Measurements from ENCODE around the gene FAM161B. TPM values are rescaled to one million over a fixed set of nuclear protein-coding genes. Genes with fewer than 3 reads are reported as not detected.

Gene FAM161B
- polyA plus RNA-seq, 3 donors = 1.3 to 2.7 (median 2.0) TPM

- H3K27ac ChIP-seq (ENCODE audit: low read depth, low read length) = no peak overlapping the region
- 17 to 36% (median 29%) methylated on average over 7 of the region's 7 CpGs for WGBS, 3 donors
Observed at GRCh38 chr14:73887694-73888459, 62.0 kb downstream of the FAM161B start.

DNA sequence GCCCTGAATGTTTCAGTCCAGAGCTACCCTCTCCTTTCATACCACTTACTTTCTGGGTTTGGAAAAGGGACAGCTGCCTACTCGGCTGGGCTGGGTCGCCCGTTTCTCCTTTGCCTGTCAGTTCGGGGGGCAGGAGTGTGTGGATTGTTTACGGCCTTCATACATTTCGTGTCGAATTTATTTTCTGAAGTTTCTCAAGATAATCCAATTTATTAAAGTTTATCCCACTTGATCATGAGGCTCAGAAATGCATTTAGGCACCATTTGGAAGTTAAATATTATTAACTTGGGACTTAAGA lies 62.6 kb downstream of the FAM161B start:
- 0 to 1% (median 1%) methylated on average over 7 of the region's 7 CpGs for WGBS, 3 donors
- peak overlapping the region; percentile 97 for H3K27ac ChIP-seq (ENCODE audit: low read depth, low read length)

DNA sequence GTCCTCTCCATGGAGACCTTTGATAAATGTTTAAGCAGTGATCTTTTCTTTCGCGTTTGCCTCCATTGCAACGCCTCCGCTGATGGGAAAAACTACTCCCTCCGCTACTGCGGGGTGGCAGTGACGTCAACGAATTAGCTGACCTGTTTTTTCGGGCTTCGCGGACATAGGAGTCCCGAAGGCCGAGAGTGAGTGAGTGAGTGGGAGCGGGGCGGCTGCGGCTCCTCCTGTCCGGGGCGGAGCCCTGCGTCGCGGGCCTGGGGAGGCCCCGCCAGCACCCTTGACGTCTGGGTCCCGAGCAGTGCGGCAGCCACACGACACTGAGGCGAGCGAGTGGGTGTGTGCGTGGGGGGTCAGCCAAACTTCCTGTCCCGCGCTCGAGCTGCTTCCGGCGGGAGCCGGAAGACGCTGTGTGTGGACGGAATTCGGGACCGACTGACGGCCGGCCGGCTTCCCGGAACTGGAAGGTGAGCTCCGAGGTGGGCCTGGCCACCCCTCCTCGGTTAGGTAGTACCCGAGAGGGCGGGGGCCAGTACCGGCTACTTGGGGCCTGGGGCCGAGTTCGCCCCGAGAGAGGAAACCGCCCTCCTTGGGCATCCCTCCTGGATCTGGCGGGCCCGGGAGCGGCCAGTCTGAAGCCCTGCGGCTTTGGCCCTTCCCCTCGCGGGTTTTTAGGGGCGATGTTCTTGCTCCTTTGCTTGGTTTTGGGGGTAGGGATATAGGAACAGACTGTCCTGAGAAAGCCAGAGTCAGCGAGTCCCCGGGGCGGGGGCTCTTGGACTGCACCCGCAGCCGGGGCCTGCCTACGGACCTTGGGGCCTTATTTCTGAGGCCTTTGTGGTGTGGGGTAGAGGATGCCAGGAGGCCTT lies 63.2 kb downstream of the FAM161B start, which contains the start of gene ZNF410:
Gene ZNF410, plus strand, starts transcription at position 411 of the 869 bp plus-strand sequence. CDS start 5,317 bp downstream, outside the sequence.
- peak within 1 kb of the TSS; percentile 97 for H3K27ac ChIP-seq (ENCODE audit: low read depth, low read length)
- 0 to 1% (median 1%) methylated on average over 65 of the region's 65 CpGs for WGBS, 3 donors

- H3K27ac ChIP-seq (ENCODE audit: low read depth, low read length) = no peak overlapping the region
- WGBS, 3 donors = 81 to 91% (median 88%) methylated on average over 8 of the region's 8 CpGs
Observed at GRCh38 chr14:73884438-73885190, 65.3 kb downstream of the FAM161B start.

Other genes starting within 250 kb of the FAM161B start
- gene PNMA1, start 235.7 kb downstream of the FAM161B start, polyA plus RNA-seq = 10 to 100 TPM in 2 of 3 donors, 1 to 10 TPM in 1; 7.6 to 41.4 (median 21.6) TPM
- 1 to 10 TPM; 3.2 to 7.5 (median 5.2) TPM for gene PTGR2, start 98.3 kb downstream of the FAM161B start, polyA plus RNA-seq
- gene ZNF410, start 63.2 kb downstream of the FAM161B start, polyA plus RNA-seq = 10 to 100 TPM; 12.6 to 38.1 (median 28.5) TPM
- 10 to 100 TPM in 1 of 3 donors, 1 to 10 TPM in 2; 8.4 to 28.8 (median 8.7) TPM for gene COQ6, start 208 bp upstream of the FAM161B start, polyA plus RNA-seq
- 1 to 10 TPM; 4.6 to 8.0 (median 6.5) TPM for gene ENTPD5, start 69.2 kb upstream of the FAM161B start, polyA plus RNA-seq
- gene BBOF1, start 69.3 kb upstream of the FAM161B start, polyA plus RNA-seq = 1 to 10 TPM; 1.6 to 7.6 (median 2.4) TPM
- gene ALDH6A1, start 134.4 kb upstream of the FAM161B start, polyA plus RNA-seq = 10 to 100 TPM; 11.8 to 47.7 (median 25.9) TPM
- 10 to 100 TPM in 1 of 3 donors, 1 to 10 TPM in 2; 2.3 to 16.3 (median 7.8) TPM for gene LIN52, start 134.9 kb upstream of the FAM161B start, polyA plus RNA-seq